Smooth muscle cell (in vitro differentiated cells): ENCODE measurements around the gene LMF1. TPM values are rescaled to one million over a fixed set of nuclear protein-coding genes. Genes with fewer than 3 reads are reported as not detected.

Source experiments
- DNase-seq: peaks from one replicate; lab custom pipeline; 2025; ENCODE audit not compliant: unreplicated experiment; lab: John Stamatoyannopoulos, UW
- H2AFZ ChIP-seq: fragments of 200-600 bp; sonication (generic); 2 replicates; pipeline ENCODE4 v1.6.0; 2016; ENCODE audit warnings: antibody characterized with exemption, low read depth, mild to moderate bottlenecking
- H3F3A ChIP-seq: fragments of 200-600 bp; sonication (generic); 2 replicates; pipeline ENCODE4 v1.6.0; 2017; ENCODE audit warnings: antibody characterized with exemption, low read depth
- H3K27ac ChIP-seq: fragments of 200-600 bp; sonication (generic); 2 replicates; pipeline ENCODE4 v1.5.1; 2016; ENCODE audit warnings: low read depth, mild to moderate bottlenecking
- H3K27me3 ChIP-seq: fragments of 200-600 bp; sonication (generic); 2 replicates; pipeline ENCODE4 v1.6.1; 2016; ENCODE audit warnings: low read depth, mild to moderate bottlenecking
- H3K36me3 ChIP-seq: fragments of 200-600 bp; sonication (generic); 2 replicates; pipeline ENCODE4 v1.5.1; 2016; ENCODE audit warnings: low read depth
- H3K4me1 ChIP-seq: fragments of 200-600 bp; sonication (generic); 2 replicates; pipeline ENCODE4 v1.5.1; 2016; ENCODE audit warnings: low read depth
- H3K4me2 ChIP-seq: fragments of 200-600 bp; sonication (generic); 2 replicates; pipeline ENCODE4 v1.6.0; 2016; ENCODE audit warnings: mild to moderate bottlenecking
- H3K4me3 ChIP-seq: fragments of 200-600 bp; sonication (generic); 2 replicates; pipeline ENCODE4 v1.5.1; 2016; ENCODE audit warnings: mild to moderate bottlenecking
- H3K79me2 ChIP-seq: fragments of 200-600 bp; sonication (generic); 2 replicates; pipeline ENCODE4 v1.6.0; 2016; ENCODE audit warnings: low read depth, mild to moderate bottlenecking
- H3K9ac ChIP-seq: fragments of 200-600 bp; sonication (generic); 2 replicates; pipeline ENCODE4 v1.6.0; 2016; ENCODE audit warnings: low read depth
- H3K9me3 ChIP-seq: fragments of 200-600 bp; sonication (generic); replicated peaks from 2 replicates; pipeline ENCODE4 v1.5.1; 2016; ENCODE audit warnings: low read depth
- H4K20me1 ChIP-seq: fragments of 200-600 bp; sonication (generic); 2 replicates; pipeline ENCODE4 v1.6.0; 2016; ENCODE audit warnings: low read depth
- CTCF ChIP-seq: fragments of 200-600 bp; sonication (generic); IDR thresholded peaks from 2 replicates; pipeline ENCODE4 v1.5.1; 2017; ENCODE audit warnings: borderline replicate concordance, mild to moderate bottlenecking, antibody characterized with exemption; ENCODE audit not compliant: insufficient read depth, poor library complexity, severe bottlenecking
- WGBS: methylation state at CpG from one replicate; pipeline ENCODE4 v1.1.7; 2016; ENCODE audit warnings: low lambda C conversion rate; 5-methylcytosine and 5-hydroxymethylcytosine counted together
- polyA plus RNA-seq: library from polyadenylated mRNA; unstranded; fragments of >200 nt; fragmentation: Nextera tagmentation; extraction: Ambion mirVana; gene quantifications from 2 replicates; pipeline ENCODE4 v1.2.1, GENCODE V29; 2016
- total RNA-seq: library from RNA; depleted of rRNA; stranded (reverse); fragments of >200 nt; gene quantifications from 2 replicates; pipeline ENCODE4 v1.2.3, GENCODE V29; 2014

The LMF1 gene
- total and polyA plus RNA-seq, 2 experiments from 2014 or later: 25.3 to 29.8 TPM

- Histone ChIP-seq H3K4me3 (no peak overlapping the region), H3K4me1 (peaks cover 6% of the 10 kb centered on the region), H3K36me3 (no peaks in the 10 kb centered on the region), H4K20me1 (no peaks in the 10 kb centered on the region), H3K79me2 (no peaks in the 10 kb centered on the region), H3F3A (no peaks in the 10 kb centered on the region), H3K27ac (no peak overlapping the region), H3K9me3 (no peaks in the 10 kb centered on the region), H3K9ac (no peak overlapping the region), H2AFZ (no peak overlapping the region), H3K27me3 (no peaks in the 10 kb centered on the region), H3K4me2 (no peak overlapping the region)
- no peak for TF ChIP-seq CTCF
- no peak for DNase-seq
- WGBS: 92% methylated on average over 36 of the region's 37 CpGs
Observed at GRCh38 chr16:1011316-1012082, 40.7 kb upstream of the LMF1 start.

GRCh38 chr16:1010815-1011214, 40.0 kb upstream of the LMF1 start:
- Histone ChIP-seq H3K27me3 (no peaks in the 10 kb centered on the region), H3K9ac (no peak overlapping the region), H2AFZ (no peak overlapping the region), H3K4me3 (no peak overlapping the region), H3K4me2 (no peak overlapping the region), H3K27ac (no peak overlapping the region), H3K9me3 (no peaks in the 10 kb centered on the region), H3K79me2 (no peaks in the 10 kb centered on the region), H3F3A (no peaks in the 10 kb centered on the region), H3K4me1 (peaks cover 6% of the 10 kb centered on the region), H3K36me3 (no peaks in the 10 kb centered on the region), H4K20me1 (no peaks in the 10 kb centered on the region)
- TF ChIP-seq CTCF: no peak
- no peak for DNase-seq
- 94% methylated on average over 16 of the region's 16 CpGs for WGBS

- no peaks in the 10 kb centered on the region for H4K20me1 ChIP-seq
- TF ChIP-seq CTCF: no peak
- H2AFZ ChIP-seq: no peak overlapping the region
- peaks cover 6% of the 10 kb centered on the region for H3K4me1 ChIP-seq
- H3K27ac ChIP-seq: no peak overlapping the region
- H3K4me2 ChIP-seq: no peak overlapping the region
- H3F3A ChIP-seq: no peaks in the 10 kb centered on the region
- no peak overlapping the region for H3K4me3 ChIP-seq
- WGBS: 78% methylated on average over 20 of the region's 20 CpGs
- DNase-seq: no peak
- H3K36me3 ChIP-seq: no peaks in the 10 kb centered on the region
- no peaks in the 10 kb centered on the region for H3K9me3 ChIP-seq
- no peaks in the 10 kb centered on the region for H3K27me3 ChIP-seq
- H3K79me2 ChIP-seq: no peaks in the 10 kb centered on the region
- no peak overlapping the region for H3K9ac ChIP-seq
Observed at GRCh38 chr16:1010251-1010650, 39.5 kb upstream of the LMF1 start.
